22Rv1 (cell line): ENCODE measurements around the gene OXT.
"Not testable (repeated sequence)": the region's sequence is repeated elsewhere in the genome, so short reads cannot be mapped to it uniquely, and the experiment has no call there.

Experiments
- H3K27ac ChIP-seq: fragments of 450-650 bp; 2 replicates; pipeline ENCODE4 v1.5.1; 2017
- CTCF ChIP-seq: fragments of 450-650 bp; IDR thresholded peaks from 2 replicates; pipeline ENCODE4 v1.5.1; 2017; ENCODE audit warnings: mild to moderate bottlenecking
- ZFX ChIP-seq: fragments of 450-650 bp; IDR thresholded peaks from 2 replicates; pipeline ENCODE4 v1.6.1; 2017; ENCODE audit warnings: antibody characterized with exemption, borderline replicate concordance

Gene OXT

GRCh38 chr20:3071610-3072529 lies at the start of gene OXT:
Gene OXT (plus strand): TSS chr20:3071620. CDS start chr20:3071656, 36 bp downstream.
- TF ChIP-seq CTCF (no peak), ZFX (no peak)
- H3K27ac ChIP-seq: no peak within 1 kb of the TSS

GRCh38 chr20:3021777-3022176 lies 49.6 kb upstream of the OXT start:
- TF ChIP-seq ZFX (no peak), CTCF (no peak)

GRCh38 chr20:3022559-3023490 lies 48.6 kb upstream of the OXT start:
- not testable (repeated sequence) for H3K27ac ChIP-seq

More at GRCh38 chr20:3021777-3022176, 49.6 kb upstream of the OXT start:
- H3K27ac ChIP-seq: no peak overlapping the region

GRCh38 chr20:3027987-3028386 lies 43.4 kb upstream of the OXT start:
- TF ChIP-seq CTCF: no peak
- TF ChIP-seq ZFX: no peak
- no peak overlapping the region for H3K27ac ChIP-seq

- TF ChIP-seq CTCF: no peak
- no peak for TF ChIP-seq ZFX
- no peak overlapping the region for H3K27ac ChIP-seq
These were observed 39.8 kb upstream of the OXT start for GRCh38 chr20:3031524-3032147.

GRCh38 chr20:3032624-3033023 lies 38.8 kb upstream of the OXT start:
- TF ChIP-seq ZFX (no peak), CTCF (no peak)
- H3K27ac ChIP-seq: no peak overlapping the region

- no peak for TF ChIP-seq ZFX
- H3K27ac ChIP-seq: no peak overlapping the region
These were observed 33.8 kb upstream of the OXT start for GRCh38 chr20:3037654-3038053.
